Activated T-cell treated with anti-CD3 and anti-CD28 coated beads for 48 hours (primary cell): ENCODE results near the gene TEX11.

Experiments used
- DNase-seq: peaks from one replicate; pipeline ENCODE4 v3.0.0-alpha.2; 2020; ENCODE audit warnings: low read depth

TEX11 gene

GRCh38 chrX:70496491-70496890, 412.0 kb downstream of the TEX11 start:
- no peak for DNase-seq

GRCh38 chrX:70494441-70494840, 414.1 kb downstream of the TEX11 start:
- no peak for DNase-seq

GRCh38 chrX:70488856-70489255, 419.7 kb downstream of the TEX11 start:
- DNase-seq: no peak

GRCh38 chrX:70485466-70485865, 423.0 kb downstream of the TEX11 start:
- no peak for DNase-seq

GRCh38 chrX:70482300-70482699, 426.2 kb downstream of the TEX11 start:
- no peak for DNase-seq

GRCh38 chrX:70481471-70482270, 426.8 kb downstream of the TEX11 start:
- no peak for DNase-seq

- no peak for DNase-seq
These were observed 427.9 kb downstream of the TEX11 start for GRCh38 chrX:70480660-70481018.

GRCh38 chrX:70479922-70480659, 428.4 kb downstream of the TEX11 start:
- no peak for DNase-seq

DNA sequence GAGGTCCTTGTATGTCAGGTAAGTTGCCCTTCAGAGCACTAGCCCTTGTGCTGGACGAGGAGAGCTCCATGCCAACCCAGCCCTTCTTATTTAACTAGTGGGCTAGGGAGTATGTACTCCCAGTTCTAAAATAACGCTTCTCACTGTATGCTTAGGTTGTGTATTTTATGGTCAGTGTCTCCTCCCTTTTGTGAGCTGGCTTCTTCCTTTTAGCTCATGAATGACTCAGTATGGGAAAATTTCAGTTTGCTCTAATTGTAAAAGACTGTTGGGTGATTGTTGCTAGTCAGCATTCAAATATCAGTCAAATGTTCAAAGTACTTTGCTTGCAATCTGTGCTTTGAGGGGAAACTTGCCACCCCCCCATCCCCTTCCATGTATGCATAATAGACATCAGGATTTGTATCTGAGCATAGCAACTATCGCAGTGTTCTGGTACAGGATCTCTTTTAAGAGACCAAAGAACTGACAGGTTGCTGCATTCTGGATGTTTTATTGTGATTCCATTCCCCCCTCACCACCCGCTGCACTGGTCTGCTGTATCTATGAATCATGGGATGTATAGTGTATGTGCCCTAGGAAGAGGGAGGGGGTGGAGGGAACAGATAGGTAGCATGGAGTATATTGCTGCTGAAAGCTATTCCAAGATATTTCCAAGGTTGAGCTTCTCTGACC, 429.1 kb downstream of the TEX11 start:
- DNase-seq: no peak
